ENCODE measurements around the gene DIO2.

The DIO2 gene

GRCh38 chr14:80211153-80212022 lies at the start of gene DIO2:
Gene DIO2, minus strand, starts transcription at chr14:80211504. Its CDS starts 32 bp downstream, at chr14:80211472.
- Histone ChIP-seq H3K27ac (no peak within 1 kb of the TSS), H3K9me3 (ENCODE audit: severe bottlenecking) (no peaks in the 10 kb centered on the region), H3K27me3 (ENCODE audit: insufficient read depth, low read depth, severe bottlenecking) (no peaks in the 10 kb centered on the region), H3K36me3 (no peaks in the 10 kb centered on the region), H3K4me3 (ENCODE audit: low read depth, low read length) (no peak within 1 kb of the TSS)
- DNase-seq: no peak
- TF ChIP-seq CTCF (IDR thresholded peaks at IDR 0.05; ENCODE audit: low read depth, low read length): no peak

- Histone ChIP-seq H3K27me3 (ENCODE audit: insufficient read depth, low read depth, severe bottlenecking) (no peaks in the 10 kb centered on the region), H3K9me3 (ENCODE audit: severe bottlenecking) (no peaks in the 10 kb centered on the region), H3K27ac (no peak overlapping the region), H3K4me3 (ENCODE audit: low read depth, low read length) (no peak overlapping the region), H3K36me3 (no peaks in the 10 kb centered on the region)
- no peak for DNase-seq
- no peak for TF ChIP-seq CTCF (IDR thresholded peaks at IDR 0.05; ENCODE audit: low read depth, low read length)
Observed at GRCh38 chr14:80260645-80261044, 49.3 kb upstream of the DIO2 start.

- H3K27me3 ChIP-seq (ENCODE audit: insufficient read depth, low read depth, severe bottlenecking): no peaks in the 10 kb centered on the region
- no peak for TF ChIP-seq CTCF (IDR thresholded peaks at IDR 0.05; ENCODE audit: low read depth, low read length)
- no peaks in the 10 kb centered on the region for H3K36me3 ChIP-seq
- peaks cover 8% of the 10 kb centered on the region for H3K9me3 ChIP-seq (ENCODE audit: severe bottlenecking)
- DNase-seq: no peak
- H3K27ac ChIP-seq: no peak overlapping the region
- H3K4me3 ChIP-seq (ENCODE audit: low read depth, low read length): no peak overlapping the region
Observed at GRCh38 chr14:80239631-80240030, 28.3 kb upstream of the DIO2 start.

- no peaks in the 10 kb centered on the region for H3K36me3 ChIP-seq
- peaks cover 8% of the 10 kb centered on the region for H3K9me3 ChIP-seq (ENCODE audit: severe bottlenecking)
- DNase-seq: no peak
- H3K27me3 ChIP-seq (ENCODE audit: insufficient read depth, low read depth, severe bottlenecking): no peaks in the 10 kb centered on the region
- no peak overlapping the region for H3K27ac ChIP-seq
- no peak for TF ChIP-seq CTCF (IDR thresholded peaks at IDR 0.05; ENCODE audit: low read depth, low read length)
- no peak overlapping the region for H3K4me3 ChIP-seq (ENCODE audit: low read depth, low read length)
Observed at GRCh38 chr14:80237143-80237542, 25.8 kb upstream of the DIO2 start.

- Histone ChIP-seq H3K4me3 (ENCODE audit: low read depth, low read length) (no peak overlapping the region), H3K36me3 (no peaks in the 10 kb centered on the region), H3K9me3 (ENCODE audit: severe bottlenecking) (peaks cover 16% of the 10 kb centered on the region), H3K27me3 (ENCODE audit: insufficient read depth, low read depth, severe bottlenecking) (no peaks in the 10 kb centered on the region), H3K27ac (no peak overlapping the region)
- no peak for TF ChIP-seq CTCF (IDR thresholded peaks at IDR 0.05; ENCODE audit: low read depth, low read length)
- peak; percentile 42 for DNase-seq
Observed at GRCh38 chr14:80233470-80234089, 22.3 kb upstream of the DIO2 start.

Data from WERI-Rb-1 (cell line).